Lung microvascular endothelial cell (primary cell): ENCODE data around the gene MBP. TPM values are rescaled to one million over a fixed set of nuclear protein-coding genes. Genes with fewer than 3 reads are reported as not detected.

Experiments used
- DNase-seq, 2 donors: peaks; one replicate each; pipeline versions ENCODE4 v3.0.0 to v3.0.0-alpha.2; 2010; ENCODE audit warnings: low read depth in 2 of 2
- total RNA-seq: library from RNA; depleted of rRNA; stranded (reverse); fragments of >200 nt; gene quantifications from 2 replicates; pipeline ENCODE4 v1.2.1, GENCODE V29; 2014

MBP gene
- total RNA-seq, 1 donor from 2014 or later = 6.9 TPM

GRCh38 chr18:77086656-77087392, 45.8 kb downstream of the MBP start:
- peak in 1 of 2 donors; percentile 87 for DNase-seq

GRCh38 chr18:77086034-77086433, 46.5 kb downstream of the MBP start:
- DNase-seq = peak in 1 of 2 donors; percentile 89

DNA sequence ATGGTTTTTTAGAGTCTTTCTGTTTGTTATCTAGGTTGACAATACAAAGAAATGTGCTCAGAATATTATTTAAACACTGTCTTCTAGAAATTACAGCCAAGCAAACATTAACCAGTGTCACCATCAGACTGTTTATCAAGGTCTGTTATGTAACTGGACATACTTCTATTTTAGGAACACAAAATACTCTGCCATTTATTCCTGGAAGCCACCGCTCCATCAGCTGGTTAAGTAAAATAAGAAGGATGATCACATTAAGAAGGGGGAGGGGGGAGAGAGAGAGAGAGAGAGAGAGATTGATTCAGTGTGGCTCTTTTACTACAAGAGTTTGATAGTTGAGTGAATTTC, 47.9 kb downstream of the MBP start:
- no peak for DNase-seq

GRCh38 chr18:77082316-77082955, 50.1 kb downstream of the MBP start:
- no peak for DNase-seq

DNA sequence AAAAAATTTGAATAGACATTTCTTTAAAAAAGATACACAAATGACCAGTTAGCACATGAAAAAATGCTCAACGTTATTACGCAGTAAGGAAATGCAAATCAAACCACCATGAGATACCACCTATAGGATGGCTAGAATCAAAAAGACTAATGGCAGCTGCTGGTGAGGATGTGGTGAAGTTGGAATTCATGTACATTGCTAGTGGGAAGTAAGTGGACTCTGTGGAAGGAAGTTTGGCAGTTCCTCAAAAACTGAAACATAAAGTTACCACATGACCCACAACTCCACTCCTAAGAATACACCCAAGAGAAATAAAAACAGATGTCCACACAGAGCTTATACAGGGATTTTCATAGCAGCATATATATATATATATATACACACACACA, 51.2 kb downstream of the MBP start:
- no peak for DNase-seq

GRCh38 chr18:77079954-77080682, 52.5 kb downstream of the MBP start:
- DNase-seq = peak in 1 of 2 donors; percentile 34

- no peak for DNase-seq
Measured at GRCh38 chr18:77079088-77079487, 53.5 kb downstream of the MBP start.

- no peak for DNase-seq
Measured at GRCh38 chr18:77078690-77079070, 53.9 kb downstream of the MBP start.

DNA sequence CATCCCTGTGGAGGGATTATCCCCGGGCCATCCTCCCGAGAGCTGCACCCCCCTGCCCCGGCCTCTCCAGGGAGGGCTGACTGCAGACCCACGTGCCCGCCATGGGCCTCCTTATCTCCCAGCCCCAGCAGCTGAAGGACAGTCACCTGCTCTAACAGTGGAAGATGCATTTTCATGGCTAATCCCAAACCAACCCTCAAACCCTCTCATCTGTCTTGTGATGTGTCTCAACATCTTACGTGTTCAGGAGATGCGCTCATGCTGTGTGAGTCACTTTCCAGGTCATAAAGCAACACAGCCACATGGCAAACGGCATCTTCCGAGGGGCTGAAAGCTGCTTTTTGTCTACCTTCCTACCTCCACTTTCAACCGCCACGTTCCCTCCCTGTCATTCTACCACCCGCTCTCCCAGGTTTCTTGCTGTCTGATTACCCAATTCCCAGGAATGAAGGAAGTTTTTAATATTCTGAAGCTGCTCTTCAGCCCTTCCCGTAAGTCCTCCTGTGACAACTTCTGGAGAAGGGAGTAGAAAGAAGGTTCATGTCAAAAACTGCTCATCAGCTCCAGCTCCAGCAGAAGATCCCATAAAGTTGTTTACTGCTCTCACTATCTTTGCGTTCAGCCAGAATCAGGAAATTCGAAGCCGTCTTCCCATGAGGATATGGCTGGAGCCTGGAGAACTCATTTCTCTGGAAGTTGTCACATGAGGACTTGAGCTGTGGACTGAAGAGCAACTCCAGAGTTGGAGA, 54.5 kb downstream of the MBP start:
- peak in 1 of 2 donors; percentile 62 for DNase-seq

DNA sequence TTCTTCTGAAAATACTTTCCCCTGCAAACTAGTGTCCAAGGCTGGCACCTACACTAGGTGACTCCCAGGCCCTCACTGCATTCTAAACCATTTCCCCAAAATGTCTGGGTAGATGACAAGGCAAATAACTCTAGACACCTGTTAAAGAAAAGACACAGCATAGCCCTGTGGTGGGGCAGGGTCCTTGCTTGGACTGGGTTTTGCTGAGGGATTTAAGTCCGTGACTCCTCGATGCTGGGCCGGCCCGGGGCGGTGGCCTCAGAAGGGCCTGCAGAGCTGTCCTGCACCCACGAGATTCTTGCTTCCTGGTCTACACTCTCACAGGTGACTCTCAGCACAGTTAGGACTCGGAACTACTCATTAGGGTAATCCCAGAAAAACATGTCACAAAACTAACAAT, 55.2 kb downstream of the MBP start:
- no peak for DNase-seq

DNA sequence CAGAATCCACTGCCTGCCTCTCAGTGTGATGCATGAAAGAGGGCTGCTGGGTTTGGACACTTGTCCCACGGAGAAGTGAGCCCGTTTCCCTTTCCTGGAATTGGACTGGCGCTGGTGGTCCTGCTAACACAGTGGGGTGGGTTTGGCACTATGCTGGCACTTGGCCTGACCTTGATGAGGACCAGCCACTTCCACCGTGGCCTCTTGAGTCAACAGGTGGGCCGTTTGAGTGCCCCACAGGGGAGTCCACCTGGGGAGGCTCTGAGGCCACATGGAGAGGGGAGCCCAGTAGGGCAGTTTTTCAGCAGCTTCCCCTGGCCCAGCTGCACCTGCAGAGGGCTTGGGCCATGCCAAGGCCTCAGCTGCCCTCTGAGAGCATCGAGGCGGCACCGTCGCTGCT, 56.5 kb downstream of the MBP start:
- DNase-seq = no peak

- no peak for DNase-seq
Measured at GRCh38 chr18:77074431-77074830, 58.2 kb downstream of the MBP start.

DNA sequence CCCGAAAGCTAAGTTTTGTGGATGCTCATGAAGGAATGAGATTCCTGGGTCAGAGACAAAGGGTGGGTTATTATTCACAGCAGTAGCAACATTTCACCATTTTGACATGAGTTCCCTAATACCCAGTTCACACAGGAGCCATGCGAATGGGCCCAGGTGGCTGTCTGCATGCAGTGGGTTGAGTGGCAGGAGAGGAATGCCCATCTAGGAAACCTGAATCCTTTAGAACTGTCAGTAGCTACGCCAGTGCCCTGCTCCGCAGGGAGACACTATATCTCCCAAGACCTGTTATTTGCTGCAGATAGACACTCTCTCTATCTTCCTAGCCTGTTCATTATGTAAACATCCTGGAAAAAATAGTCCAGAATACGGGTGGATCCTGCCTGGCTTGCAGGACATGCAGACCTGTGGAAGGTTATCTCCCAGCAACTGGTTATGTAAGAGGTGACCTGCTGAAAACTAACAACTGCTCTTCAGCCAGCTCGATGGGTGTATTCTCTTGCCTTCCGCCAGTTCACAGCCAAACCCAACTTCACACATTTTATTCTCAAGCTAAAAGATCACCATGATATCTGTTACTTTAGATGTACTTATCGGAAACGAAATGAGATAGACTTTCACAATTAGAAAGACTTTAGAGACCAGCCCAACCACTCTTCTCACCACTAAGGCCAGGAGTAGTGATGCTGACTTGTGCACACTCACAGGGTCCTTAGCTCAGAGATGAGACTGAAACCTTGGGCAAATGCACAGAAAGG, 59.1 kb downstream of the MBP start:
- no peak for DNase-seq

DNA sequence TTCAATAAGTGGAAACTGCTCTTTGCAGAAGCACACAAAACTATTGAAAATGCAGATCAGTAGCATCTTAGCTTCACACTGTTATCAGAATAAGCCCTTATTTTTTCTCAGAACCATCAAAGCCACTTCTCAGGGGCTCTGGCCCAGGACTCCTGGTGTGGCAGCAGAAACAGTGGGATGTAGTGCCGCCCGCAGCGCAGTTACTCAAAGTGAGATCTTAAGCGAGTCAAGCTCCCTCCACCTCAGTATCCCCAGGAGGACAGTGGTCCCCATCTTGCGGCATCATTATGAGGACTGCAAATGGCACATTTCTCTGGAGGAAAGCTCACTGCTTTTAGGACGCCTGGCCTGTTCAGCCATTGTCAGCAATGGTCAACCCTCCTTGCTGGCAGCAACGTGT, 60.0 kb downstream of the MBP start:
- DNase-seq = no peak

DNA sequence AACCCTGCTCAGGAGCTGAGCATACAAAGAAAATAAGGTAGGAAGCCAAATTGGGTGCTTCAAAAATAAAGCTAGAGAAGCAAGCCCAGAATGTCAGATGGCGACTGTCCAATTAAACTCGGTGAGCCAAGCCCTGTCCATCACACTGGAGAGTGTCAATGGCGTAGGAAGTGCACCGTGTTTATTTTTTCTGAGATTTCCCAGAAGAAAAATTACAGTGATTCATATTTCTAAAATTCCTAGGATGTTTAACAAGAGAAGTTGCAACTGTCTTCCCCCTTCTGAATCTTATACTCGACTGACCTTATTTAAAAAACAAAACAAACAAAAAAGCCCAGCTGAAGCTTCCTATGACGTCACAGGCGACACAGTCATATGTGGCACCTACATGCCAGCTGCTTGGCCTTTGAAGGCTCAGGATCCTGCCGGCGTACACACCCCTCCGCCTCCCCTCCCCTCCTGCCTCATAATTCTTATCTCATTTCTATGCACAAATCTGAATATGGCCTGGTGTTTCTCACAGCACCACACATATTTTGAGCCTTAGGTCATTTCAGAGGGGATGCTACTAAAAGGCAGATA, 60.8 kb downstream of the MBP start:
- DNase-seq = peak; percentile 51 to 98

- no peak for DNase-seq
Measured at GRCh38 chr18:77071061-77071460, 61.5 kb downstream of the MBP start.

GRCh38 chr18:77070627-77071026, 62.0 kb downstream of the MBP start:
- no peak for DNase-seq

- DNase-seq = peak in 1 of 2 donors; percentile 87
Measured at GRCh38 chr18:77069931-77070330, 62.7 kb downstream of the MBP start.

DNA sequence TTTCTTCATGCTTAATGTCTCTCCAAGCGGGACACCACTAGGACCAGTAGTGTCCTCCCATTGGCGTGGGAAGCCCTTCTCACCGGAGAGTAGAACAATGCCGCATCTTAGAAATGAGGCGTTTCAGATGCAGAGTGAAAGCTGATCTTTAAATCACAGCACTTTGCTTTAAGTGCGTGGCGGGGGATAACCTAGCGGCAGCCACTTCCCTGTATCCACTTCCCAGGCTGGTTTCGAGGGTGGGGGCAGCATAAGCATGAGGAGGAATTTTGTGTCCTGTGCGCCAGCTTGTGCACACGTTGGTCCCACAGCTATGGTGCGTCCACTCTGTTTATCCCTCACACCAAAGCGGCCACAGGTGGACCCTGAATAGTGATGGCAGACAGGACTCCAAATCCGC, 63.1 kb downstream of the MBP start:
- DNase-seq = no peak

- peak in 1 of 2 donors; percentile 35 for DNase-seq
Measured at GRCh38 chr18:77068321-77069312, 64.0 kb downstream of the MBP start.
